COLO668 (cell line): ENCODE measurements around the gene A2M.

Experiments
- DNase-seq: peaks from one replicate; lab custom pipeline; 2025; ENCODE audit not compliant: unreplicated experiment; lab: John Stamatoyannopoulos, UW

A2M gene

DNA sequence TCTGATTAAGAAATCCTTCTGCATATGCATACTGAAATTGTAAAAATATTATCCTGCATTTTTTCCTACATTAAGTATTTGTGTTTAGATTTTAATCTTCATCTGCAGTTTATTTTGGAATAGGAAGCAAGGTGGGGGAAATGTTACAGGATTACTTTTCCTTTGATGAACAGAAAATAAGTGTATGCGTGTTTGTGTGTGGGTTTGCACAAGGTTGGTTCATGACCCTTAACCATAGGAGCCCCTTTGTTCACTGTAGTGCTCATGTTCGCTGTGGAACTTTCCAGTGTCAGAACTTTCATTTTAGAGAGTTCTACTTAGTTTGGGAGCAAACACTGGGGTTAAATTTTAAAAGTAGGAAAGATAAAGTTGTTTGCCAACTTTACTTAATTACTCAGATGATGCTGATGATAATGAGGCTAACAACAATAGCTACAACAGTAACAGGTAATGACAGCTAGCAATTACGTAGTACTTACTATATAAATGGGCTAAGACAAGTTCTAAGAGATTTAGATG, 6.4 kb upstream of the A2M start:
- DNase-seq = no peak

- DNase-seq = no peak
Observed at GRCh38 chr12:9120487-9121184, 4.9 kb upstream of the A2M start.

- DNase-seq = no peak
Observed at GRCh38 chr12:9118158-9118557, 2.4 kb upstream of the A2M start.

DNA sequence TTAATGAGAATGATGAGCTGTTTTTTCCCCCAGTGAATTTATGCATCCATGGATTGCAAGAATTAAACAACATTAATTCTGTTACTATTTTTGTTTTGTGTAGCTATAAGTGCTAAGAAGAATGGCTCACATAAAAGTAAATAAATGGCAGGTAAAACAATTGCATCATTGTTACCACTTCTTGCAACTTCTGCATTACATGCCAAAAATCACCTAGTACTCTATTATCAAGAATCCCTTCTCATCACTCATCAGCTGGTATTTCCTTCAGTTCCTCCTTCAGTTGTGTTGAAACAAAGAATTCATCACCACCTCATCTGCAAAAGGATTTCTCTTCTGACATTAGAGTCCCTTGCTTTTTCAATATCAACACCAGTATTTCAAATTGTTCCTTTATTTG, 773 bp downstream of the A2M start:
- DNase-seq = no peak

DNA sequence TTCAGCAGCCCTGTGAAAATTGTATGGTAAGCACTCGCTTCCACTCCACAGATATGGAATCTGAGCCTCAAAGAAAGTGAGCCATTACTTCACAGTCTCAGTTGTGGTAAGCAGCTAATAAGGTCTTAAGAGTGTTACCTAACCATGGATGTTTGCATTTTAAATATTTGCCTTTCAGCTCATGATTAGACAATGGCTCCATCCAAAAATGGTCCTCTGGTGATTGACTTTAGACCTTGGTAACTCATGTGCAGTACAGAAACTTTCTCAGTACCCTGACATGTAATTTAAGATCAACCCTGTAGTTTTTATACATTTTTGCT, 1.8 kb downstream of the A2M start:
- no peak for DNase-seq

GRCh38 chr12:9113296-9113986, 2.3 kb downstream of the A2M start:
- DNase-seq = no peak

- no peak for DNase-seq
Observed at GRCh38 chr12:9112076-9112853, 3.5 kb downstream of the A2M start.

- DNase-seq = no peak
Observed at GRCh38 chr12:9111525-9111924, 4.2 kb downstream of the A2M start.

DNA sequence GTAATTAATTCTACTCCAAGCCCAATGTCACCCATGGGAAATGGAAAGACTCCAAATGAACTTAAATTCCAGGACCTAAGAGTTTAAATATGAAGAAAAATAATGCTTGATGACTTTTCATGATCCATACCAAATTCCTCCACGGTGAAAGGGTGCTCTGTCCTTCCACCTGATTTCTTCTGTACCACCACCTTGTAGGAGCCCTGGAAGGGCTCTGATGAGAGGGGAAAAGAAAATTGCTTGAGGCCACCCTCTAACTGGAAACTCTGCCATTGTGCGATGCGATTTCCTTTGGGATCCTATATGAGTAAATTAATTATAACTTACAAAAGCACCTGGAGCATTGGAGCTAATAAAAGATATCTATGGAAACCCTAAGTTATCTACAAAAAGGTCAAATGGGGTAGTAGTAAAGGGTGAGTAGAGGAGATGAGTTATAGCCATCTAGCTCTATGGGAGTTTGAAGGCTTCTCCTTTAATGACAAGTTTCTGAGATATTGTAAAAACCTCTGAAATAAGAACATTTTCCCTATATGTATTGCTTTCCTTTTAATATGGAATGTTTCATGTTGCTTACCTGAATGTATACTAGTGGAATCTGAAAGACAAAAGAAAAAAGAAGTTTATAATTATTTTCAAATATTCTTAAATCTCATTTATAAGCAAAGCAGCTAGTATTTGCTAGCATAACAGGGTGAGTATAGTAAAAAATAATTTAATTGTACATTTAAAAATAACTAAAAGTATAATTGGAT, 5.8 kb downstream of the A2M start:
- DNase-seq = no peak

GRCh38 chr12:9109213-9109522, 6.6 kb downstream of the A2M start:
- no peak for DNase-seq

- no peak for DNase-seq
Observed at GRCh38 chr12:9108504-9109212, 7.1 kb downstream of the A2M start.

DNA sequence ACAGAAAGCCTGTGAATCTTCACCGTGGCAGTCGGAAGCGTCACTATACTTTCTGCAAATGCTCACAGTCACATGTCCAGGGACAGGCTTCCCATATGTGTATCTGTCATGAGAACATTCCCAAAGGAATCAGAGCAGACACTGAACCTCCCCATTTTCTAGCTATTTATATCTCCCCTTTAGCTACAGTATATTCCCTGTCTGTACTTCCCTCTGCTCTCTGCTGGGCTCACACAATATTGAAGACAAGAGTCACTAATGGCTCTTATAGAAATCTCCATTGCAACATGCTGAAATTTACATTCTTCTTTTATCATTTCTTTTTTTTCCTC, 8.2 kb downstream of the A2M start:
- DNase-seq = no peak

DNA sequence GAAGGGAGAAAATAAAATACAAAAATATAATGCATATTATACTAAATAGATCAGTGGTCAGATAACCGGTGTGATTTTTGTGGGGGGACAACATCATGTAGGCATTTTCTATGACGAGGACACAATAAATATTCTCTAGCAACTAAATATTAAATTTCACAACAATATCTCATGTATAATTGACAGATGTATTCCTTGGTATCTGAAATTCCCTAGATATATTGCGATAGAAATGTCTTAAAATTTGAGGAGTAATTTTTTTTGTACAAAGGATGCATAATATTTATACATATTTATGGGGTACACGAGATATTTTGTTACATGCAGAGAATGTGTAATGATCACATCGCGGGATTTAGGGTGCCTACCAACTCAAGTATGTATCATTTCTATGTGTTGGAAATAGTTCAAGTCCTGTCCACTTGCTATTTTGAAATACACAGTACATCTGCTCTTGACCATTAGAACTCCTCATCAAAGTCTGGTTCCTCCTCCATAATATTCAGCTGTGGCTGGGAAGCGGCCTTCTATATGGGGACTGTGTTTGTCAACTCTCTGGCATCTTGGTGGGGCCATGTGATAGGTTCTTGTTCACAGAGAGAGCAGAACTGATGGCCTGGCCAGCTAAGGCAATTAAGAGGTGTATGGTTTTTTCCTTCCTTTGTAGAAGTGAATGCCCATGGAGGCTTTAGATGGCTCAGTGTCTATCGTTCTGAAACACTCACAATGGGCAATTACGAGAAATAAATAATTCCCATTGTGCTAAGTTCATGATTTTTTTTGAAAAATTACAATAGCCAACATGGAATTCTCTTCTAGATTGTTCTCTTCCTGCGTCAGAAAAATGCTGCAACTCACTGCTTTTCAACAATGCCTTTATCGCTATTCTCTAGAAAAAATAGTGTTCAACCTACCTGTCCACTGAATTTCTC, 8.8 kb downstream of the A2M start:
- DNase-seq = no peak

DNA sequence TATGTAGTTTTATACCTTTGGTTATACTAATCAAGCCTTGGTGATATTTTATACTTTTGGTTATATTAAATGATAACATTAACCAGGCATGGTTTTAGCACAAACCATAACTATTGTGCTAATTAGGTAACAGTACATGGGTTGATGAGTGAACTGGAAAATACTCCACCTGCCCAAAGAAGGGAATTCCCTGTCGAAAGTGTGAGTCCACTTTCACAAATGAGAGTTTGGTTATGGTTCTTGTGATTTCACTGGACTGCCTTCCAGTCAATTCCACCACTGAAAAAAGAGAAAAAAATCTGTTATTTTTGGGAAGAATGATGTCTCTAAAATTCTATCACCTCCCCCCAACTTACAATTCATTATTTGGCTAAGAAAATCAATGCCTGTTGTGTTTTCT, 9.7 kb downstream of the A2M start:
- DNase-seq = no peak

- no peak for DNase-seq
Observed at GRCh38 chr12:9104767-9105423, 10.8 kb downstream of the A2M start.

DNA sequence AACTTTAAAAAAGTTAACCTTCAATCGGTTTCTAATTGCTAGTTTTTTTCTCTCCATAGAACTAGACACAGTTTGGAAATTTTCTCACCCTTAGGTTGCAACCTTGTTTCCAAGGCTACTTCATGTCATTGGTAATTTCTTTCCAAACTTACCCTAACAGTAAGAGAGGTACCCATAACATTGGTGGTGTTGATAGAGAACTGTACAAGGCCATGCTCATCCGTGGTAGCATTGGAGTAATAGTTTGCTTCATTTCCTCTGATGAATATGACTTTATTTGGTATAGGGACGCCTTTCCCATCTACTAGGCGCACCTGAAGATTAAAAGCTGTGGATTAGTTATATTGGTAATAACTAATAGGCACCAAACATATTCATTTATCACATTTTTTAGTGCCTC, 11.6 kb downstream of the A2M start:
- no peak for DNase-seq

DNA sequence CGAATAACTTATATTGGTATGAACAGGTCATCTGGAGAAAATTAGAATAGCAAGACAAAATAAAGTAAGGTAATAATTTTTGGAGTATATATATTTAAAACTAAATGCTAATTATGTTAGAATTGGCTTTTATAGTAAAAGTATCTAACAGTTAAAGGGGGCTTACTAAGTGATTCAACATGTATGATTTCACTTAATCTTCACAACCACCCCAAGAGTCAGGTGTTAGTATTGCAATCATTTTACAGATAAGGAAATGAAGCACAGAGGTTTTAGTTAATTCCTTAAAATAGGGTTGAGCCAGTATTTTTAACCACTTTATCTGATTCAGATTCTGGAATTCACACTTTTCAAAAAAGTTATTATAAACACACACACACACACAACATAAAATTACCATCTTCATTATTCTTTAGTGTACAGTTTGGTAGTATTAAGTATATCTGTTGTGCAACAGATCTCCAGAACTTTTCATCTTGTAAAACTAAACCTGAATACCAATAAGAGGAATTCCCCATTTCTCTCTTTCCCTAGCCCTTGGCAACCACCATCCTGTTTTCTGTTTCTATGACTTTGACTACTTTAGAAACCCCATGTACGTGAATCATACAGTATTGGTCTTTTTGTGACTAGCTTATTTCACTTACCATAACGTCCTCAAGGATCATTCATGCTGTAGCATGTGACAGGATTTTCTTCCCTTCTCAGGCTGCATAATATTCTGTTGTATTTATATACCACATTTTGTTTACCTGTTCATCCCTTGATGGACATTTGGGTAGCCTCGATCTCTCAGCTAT, 12.5 kb downstream of the A2M start:
- no peak for DNase-seq

GRCh38 chr12:9101018-9101687, 14.6 kb downstream of the A2M start:
- DNase-seq = no peak
